HG03439 (cell line): ENCODE measurements around the gene RPL3.

Experiments used
- ATAC-seq: cut with Tn5 transposase; IDR thresholded peaks from one replicate; pipeline ENCODE4 v1.9.1; 2021; ENCODE audit warnings: mild to moderate bottlenecking, moderate library complexity; ENCODE audit not compliant: unreplicated experiment

The RPL3 gene

DNA sequence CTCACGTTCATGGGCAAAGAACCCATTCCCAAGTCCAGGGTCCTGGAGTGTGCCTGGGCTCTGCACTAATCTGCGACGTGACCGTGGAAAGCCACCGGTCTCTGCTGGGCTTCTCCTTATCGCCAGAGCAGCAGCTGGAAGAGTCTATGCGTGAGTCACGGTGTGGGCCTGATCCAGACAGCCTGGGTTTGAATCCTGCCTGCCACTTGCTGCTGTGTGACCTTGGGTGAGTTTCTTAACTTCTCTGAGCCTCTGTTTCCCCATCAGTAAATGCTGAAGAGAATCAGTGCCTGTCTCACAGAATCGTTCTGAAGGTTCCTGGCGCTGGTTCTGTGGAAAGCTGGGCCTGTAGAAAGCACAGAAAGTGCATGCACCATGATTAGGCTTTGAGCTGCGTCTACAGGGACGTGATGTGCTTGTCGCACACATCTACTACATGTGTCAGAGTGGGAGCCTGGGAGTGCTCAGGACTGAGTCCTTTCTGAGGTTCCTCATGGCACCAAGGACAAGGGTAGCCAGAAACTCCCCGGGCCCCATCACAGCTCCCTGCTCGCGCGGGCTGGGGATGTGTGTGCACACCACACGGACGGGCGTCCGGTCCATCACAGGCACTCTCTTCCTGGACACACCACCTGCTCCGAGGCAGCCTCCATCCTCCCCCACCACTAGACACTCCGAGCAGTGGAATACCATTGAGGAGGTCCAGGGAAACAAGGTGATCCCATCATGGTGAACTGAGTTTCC lies 54.1 kb downstream of the RPL3 start:
- no peak for ATAC-seq

DNA sequence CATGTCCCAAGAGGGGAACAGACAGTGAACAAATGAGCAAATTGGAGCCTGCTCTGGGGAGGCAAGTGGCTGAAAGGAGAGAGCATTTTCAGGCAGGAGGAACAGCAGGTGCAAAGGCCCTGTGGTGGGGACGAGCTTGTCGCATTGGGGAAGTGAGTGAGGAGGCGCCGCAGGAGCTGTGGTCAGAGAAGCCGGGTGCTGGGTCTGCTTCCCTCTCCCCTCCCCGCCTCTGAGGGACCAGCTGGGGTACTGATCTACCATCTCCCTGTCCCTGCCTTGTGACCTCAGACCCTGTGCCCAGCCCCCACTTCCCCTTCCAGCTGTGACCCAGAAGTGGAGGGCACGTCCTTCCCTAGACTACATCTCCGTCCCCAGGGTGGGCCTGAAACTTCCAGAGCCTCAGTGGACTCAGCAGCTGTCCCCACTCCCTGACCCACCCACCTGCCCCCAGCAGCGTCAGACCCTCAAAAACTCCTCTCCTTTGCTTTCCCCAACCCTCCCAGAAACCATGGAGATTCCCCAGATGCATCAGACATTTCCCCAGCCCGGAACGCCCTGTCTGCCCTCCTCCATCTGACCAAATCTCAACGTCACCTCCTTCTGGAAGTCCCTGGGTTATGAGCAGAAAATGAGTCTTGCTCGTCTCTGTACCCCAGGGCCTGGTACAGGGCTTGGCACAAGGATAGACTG lies 54.9 kb downstream of the RPL3 start:
- no peak for ATAC-seq

DNA sequence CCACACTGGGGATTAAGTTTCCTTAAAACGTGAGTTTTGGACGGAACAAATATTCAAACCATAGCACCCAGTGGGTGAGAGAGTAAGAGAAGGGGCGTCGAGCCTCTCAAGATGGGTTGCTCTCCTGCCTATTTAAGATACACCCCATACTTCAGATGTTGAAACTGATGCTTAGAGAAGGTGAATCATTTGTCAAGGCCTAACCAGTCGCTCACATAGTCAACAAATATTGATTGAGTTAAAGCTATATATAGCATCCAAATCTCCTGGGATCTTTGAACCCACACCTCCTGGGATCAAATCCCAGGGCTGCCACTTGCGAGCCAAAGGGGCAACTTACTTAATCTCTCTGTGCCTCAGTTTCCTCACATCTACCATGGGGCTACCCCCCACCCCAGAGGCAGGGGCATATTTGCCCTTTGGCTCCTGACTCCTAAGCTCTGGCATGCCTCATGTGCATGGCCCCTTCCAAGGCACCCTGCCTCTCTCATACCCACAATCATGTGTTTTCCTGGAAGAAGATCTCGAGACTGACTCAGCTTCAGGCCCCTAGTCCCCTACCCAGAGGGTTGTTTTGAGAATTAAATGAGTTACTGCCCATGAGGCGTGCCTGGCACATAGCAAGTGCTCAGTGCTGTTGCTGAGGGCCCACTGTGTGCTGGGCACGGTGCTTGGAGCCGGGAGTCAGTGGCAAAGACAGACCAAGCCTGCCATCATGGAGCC lies 55.6 kb downstream of the RPL3 start:
- ATAC-seq: no peak
